ENCODE results near the gene GSC2.

The GSC2 gene

GRCh38 chr22:19180234-19180633 is 30.1 kb upstream of the GSC2 start:
- Histone ChIP-seq H3K27ac (ENCODE audit: low read depth, low read length) (no peak overlapping the region), H3K4me1 (ENCODE audit: control insufficient read depth, low read length) (peaks cover 38% of the 10 kb centered on the region), H3K4me2 (ENCODE audit: low read length) (no peak overlapping the region), H3K27me3 (ENCODE audit: control insufficient read depth, low read length) (no peaks in the 10 kb centered on the region; the same call in 1 of the 2 replicates), H3K9me3 (ENCODE audit: control insufficient read depth, insufficient read depth, low read length) (no peaks in the 10 kb centered on the region), H3K79me2 (ENCODE audit: control insufficient read depth, low read length) (peaks cover 31% of the 10 kb centered on the region), H3K4me3 (ENCODE audit: low read length) (no peak overlapping the region), H4K20me1 (ENCODE audit: control insufficient read depth, insufficient read depth, low read depth, low read length) (peaks cover 2% of the 10 kb centered on the region; the same call in 1 of the 2 replicates), H3F3A (ENCODE audit: control insufficient read depth, insufficient read depth) (no peaks in the 10 kb centered on the region), H3K36me3 (ENCODE audit: control insufficient read depth, low read length) (peaks cover 25% of the 10 kb centered on the region), H3K9me2 (replicated peaks; ENCODE audit: control insufficient read depth, low read length) (no peaks in the 10 kb centered on the region)
- TF ChIP-seq EZH2phosphoT487 (IDR thresholded peaks at IDR 0.05; ENCODE audit: borderline replicate concordance, low read length) (no peak), CTCF (IDR thresholded peaks at IDR 0.05; ENCODE audit: low read depth, low read length, poor library complexity, severe bottlenecking) (no peak)

GRCh38 chr22:19179497-19180048 is 29.5 kb upstream of the GSC2 start:
- Histone ChIP-seq H3K79me2 (ENCODE audit: control insufficient read depth, low read length) (peaks cover 38% of the 10 kb centered on the region), H4K20me1 (ENCODE audit: control insufficient read depth, insufficient read depth, low read depth, low read length) (peaks cover 3% of the 10 kb centered on the region; the same call in 1 of the 2 replicates)
- peak; percentile 81 for TF ChIP-seq CTCF (IDR thresholded peaks at IDR 0.05; ENCODE audit: low read depth, low read length, poor library complexity, severe bottlenecking)
- TF ChIP-seq EZH2phosphoT487 (IDR thresholded peaks at IDR 0.05; ENCODE audit: borderline replicate concordance, low read length): no peak

GRCh38 chr22:19178657-19179496 is 28.8 kb upstream of the GSC2 start, which contains the start of gene SLC25A1:
Gene SLC25A1, minus strand, starts transcription at chr22:19178736. Its CDS starts 63 bp downstream, at chr22:19178673.
- peak within 1 kb of the TSS; percentile 61 for H3K27ac ChIP-seq (ENCODE audit: low read depth, low read length)
- no peak for TF ChIP-seq EZH2phosphoT487 (IDR thresholded peaks at IDR 0.05; ENCODE audit: borderline replicate concordance, low read length)
- TF ChIP-seq CTCF (IDR thresholded peaks at IDR 0.05; ENCODE audit: low read depth, low read length, poor library complexity, severe bottlenecking): no peak
- peaks cover 3% of the 10 kb centered on the region; the same call in 1 of the 2 replicates for H4K20me1 ChIP-seq (ENCODE audit: control insufficient read depth, insufficient read depth, low read depth, low read length)
- no peaks in the 10 kb centered on the region for H3K9me3 ChIP-seq (ENCODE audit: control insufficient read depth, insufficient read depth, low read length)
- peaks cover 45% of the 10 kb centered on the region for H3K79me2 ChIP-seq (ENCODE audit: control insufficient read depth, low read length)
- peaks cover 3% of the 10 kb centered on the region for H3F3A ChIP-seq (ENCODE audit: control insufficient read depth, insufficient read depth)
- H3K9me2 ChIP-seq (replicated peaks; ENCODE audit: control insufficient read depth, low read length): no peaks in the 10 kb centered on the region
- peak within 1 kb of the TSS; percentile 85 for H3K4me3 ChIP-seq (ENCODE audit: low read length)
- no peaks in the 10 kb centered on the region; the same call in 1 of the 2 replicates for H3K27me3 ChIP-seq (ENCODE audit: control insufficient read depth, low read length)
- peak within 1 kb of the TSS; percentile 92 for H3K4me2 ChIP-seq (ENCODE audit: low read length)
- peaks cover 36% of the 10 kb centered on the region for H3K36me3 ChIP-seq (ENCODE audit: control insufficient read depth, low read length)
- peaks cover 48% of the 10 kb centered on the region for H3K4me1 ChIP-seq (ENCODE audit: control insufficient read depth, low read length)

More at GRCh38 chr22:19179497-19180048, 29.5 kb upstream of the GSC2 start:
- Histone ChIP-seq H3F3A (ENCODE audit: control insufficient read depth, insufficient read depth) (no peaks in the 10 kb centered on the region), H3K9me3 (ENCODE audit: control insufficient read depth, insufficient read depth, low read length) (no peaks in the 10 kb centered on the region), H3K4me1 (ENCODE audit: control insufficient read depth, low read length) (peaks cover 45% of the 10 kb centered on the region), H3K4me2 (ENCODE audit: low read length) (peak overlapping the region; percentile 92), H3K36me3 (ENCODE audit: control insufficient read depth, low read length) (peaks cover 31% of the 10 kb centered on the region), H3K27me3 (ENCODE audit: control insufficient read depth, low read length) (no peaks in the 10 kb centered on the region; the same call in 1 of the 2 replicates), H3K9me2 (replicated peaks; ENCODE audit: control insufficient read depth, low read length) (no peaks in the 10 kb centered on the region), H3K27ac (ENCODE audit: low read depth, low read length) (peak overlapping the region; percentile 61), H3K4me3 (ENCODE audit: low read length) (peak overlapping the region; percentile 85)

All from DOHH2 (cell line).